BE2C (cell line): Measurements from ENCODE around the gene ATP5F1D.

Source experiments
- DNase-seq: peaks from one replicate; pipeline ENCODE4 v3.0.0-alpha.2; 2020
- H3K27me3 ChIP-seq: fragments of 250-450 bp; sonication (Bioruptor Pico); 2 replicates; pipeline ENCODE4 v1.5.1; 2020; ENCODE audit warnings: mild to moderate bottlenecking
- H3K36me3 ChIP-seq: fragments of 250-450 bp; sonication (Bioruptor Pico); 2 replicates; pipeline ENCODE4 v1.5.1; 2020; ENCODE audit warnings: mild to moderate bottlenecking
- H3K4me1 ChIP-seq: fragments of 250-450 bp; sonication (Bioruptor Pico); 2 replicates; pipeline ENCODE4 v1.5.1; 2020
- H3K4me3 ChIP-seq: 2 replicates; pipeline ENCODE4 v1.5.1; 2011; ENCODE audit warnings: low read depth, low read length
- H3K9me3 ChIP-seq: fragments of 250-450 bp; sonication (Bioruptor Pico); 2 replicates; pipeline ENCODE4 v1.5.1; 2020
- TF ChIP-seq, protein P1 (sequence below): IDR thresholded peaks from 2 replicates; pipeline ENCODE4 v1.5.1; 2012; ENCODE audit warnings: mild to moderate bottlenecking, low read depth, low read length

Gene ATP5F1D

DNA sequence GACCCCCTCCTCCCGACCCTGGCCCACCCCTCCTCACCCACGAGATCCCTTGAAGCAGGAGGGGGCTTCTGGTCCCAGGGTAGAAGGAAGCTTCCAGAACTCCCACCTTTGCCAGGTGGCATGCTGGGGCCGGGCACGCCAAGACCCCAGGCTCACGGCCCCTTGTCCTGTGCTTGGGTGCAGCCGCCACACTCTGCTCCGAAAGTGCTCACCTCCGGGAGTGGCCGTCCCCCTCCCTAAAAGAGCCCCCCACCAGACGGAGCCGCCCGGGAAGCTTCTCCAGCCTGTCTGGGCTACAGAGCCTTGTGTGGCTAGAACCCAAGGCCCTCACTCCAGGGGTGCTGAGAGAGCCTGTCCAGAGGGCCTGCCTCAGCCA is 42.4 kb downstream of the ATP5F1D start:
- H3K27me3 ChIP-seq, result peaks cover 29% of the 10 kb centered on the region
- H3K4me3 ChIP-seq, result no peak overlapping the region
- H3K4me1 ChIP-seq, result no peaks in the 10 kb centered on the region
- peaks cover 6% of the 10 kb centered on the region for H3K36me3 ChIP-seq
- no peak for DNase-seq
- TF ChIP-seq, protein P1, sequence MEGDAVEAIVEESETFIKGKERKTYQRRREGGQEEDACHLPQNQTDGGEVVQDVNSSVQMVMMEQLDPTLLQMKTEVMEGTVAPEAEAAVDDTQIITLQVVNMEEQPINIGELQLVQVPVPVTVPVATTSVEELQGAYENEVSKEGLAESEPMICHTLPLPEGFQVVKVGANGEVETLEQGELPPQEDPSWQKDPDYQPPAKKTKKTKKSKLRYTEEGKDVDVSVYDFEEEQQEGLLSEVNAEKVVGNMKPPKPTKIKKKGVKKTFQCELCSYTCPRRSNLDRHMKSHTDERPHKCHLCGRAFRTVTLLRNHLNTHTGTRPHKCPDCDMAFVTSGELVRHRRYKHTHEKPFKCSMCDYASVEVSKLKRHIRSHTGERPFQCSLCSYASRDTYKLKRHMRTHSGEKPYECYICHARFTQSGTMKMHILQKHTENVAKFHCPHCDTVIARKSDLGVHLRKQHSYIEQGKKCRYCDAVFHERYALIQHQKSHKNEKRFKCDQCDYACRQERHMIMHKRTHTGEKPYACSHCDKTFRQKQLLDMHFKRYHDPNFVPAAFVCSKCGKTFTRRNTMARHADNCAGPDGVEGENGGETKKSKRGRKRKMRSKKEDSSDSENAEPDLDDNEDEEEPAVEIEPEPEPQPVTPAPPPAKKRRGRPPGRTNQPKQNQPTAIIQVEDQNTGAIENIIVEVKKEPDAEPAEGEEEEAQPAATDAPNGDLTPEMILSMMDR, result no peak
- H3K9me3 ChIP-seq, result no peaks in the 10 kb centered on the region

DNA sequence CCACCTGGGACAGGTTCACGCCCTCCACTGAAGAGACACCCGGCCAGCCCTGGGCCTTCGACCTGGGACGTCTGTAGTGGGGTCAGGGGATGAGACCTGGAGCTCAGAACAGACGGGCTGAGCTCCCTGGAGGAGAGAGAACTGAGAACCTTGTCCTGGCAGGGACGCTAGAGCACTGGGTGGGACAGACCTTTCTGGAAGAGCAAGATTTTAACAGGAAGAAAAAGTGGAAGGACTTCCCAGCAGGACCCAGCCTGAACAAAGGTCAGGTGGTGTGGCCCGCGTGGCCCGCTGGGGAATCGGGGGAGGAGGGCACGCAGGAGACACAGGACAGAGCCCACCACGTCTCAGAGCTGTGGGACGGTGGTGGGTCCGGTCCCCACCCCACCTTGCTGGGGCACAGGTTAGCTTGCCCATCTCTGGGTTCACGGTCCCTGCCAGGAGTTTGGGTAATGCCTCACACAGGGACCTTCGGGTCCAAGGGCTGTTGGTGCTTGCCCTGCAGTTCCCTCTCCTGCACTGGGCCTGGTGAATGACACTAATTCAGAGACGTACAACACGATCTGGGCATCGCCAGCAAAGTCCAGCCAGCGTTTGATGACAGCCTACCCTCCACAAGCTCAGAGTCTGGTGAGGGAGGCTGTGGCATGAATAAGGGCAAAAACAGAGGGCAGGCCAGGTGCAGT is 42.9 kb downstream of the ATP5F1D start:
- H3K36me3 ChIP-seq, result peaks cover 1% of the 10 kb centered on the region
- DNase-seq, result no peak
- H3K9me3 ChIP-seq, result no peaks in the 10 kb centered on the region
- no peaks in the 10 kb centered on the region for H3K4me1 ChIP-seq
- no peak overlapping the region for H3K4me3 ChIP-seq
- peaks cover 29% of the 10 kb centered on the region for H3K27me3 ChIP-seq
- TF ChIP-seq, protein P1, result no peak

DNA sequence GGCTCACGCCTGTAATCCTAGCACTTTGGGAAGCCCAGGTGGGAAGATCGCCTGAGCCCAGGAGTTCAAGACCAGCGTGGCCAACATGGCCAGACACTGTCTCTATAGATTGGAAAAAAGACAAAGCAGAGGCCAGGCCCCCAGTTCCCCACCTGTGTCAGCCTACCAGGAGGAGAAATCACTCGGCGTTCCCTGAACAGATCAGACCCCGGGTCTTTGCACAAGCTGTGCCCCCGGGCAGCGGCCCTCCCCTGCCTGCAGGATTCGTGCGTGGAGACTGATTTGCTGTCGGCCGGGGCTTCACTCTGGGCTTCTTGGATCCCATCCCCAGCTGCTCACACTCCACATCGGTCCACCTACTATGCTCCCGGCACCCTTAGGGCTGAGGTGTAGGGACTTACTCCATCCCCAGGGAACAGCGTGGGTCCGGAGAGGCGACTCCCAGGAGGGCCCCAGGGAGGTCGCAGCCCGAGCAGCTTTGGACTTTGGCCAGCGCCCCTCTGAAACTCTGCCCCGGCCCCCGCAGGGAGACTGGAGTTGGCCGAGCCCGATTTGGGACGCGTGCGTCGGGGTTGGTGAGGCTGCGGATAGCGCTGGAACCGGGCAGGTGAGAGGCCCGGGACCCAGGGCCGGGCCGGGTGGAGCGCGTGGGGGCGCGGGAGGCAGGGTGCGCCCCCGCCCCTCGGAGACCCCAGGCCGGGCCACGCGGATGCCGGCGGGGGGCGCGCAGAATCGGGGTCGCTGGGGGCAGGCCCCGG is 43.6 kb downstream of the ATP5F1D start:
- no peaks in the 10 kb centered on the region for H3K9me3 ChIP-seq
- no peaks in the 10 kb centered on the region for H3K36me3 ChIP-seq
- no peaks in the 10 kb centered on the region for H3K4me1 ChIP-seq
- H3K27me3 ChIP-seq, result peaks cover 29% of the 10 kb centered on the region
- H3K4me3 ChIP-seq, result no peak overlapping the region
- TF ChIP-seq, protein P1, result no peak
- DNase-seq, result no peak

DNA sequence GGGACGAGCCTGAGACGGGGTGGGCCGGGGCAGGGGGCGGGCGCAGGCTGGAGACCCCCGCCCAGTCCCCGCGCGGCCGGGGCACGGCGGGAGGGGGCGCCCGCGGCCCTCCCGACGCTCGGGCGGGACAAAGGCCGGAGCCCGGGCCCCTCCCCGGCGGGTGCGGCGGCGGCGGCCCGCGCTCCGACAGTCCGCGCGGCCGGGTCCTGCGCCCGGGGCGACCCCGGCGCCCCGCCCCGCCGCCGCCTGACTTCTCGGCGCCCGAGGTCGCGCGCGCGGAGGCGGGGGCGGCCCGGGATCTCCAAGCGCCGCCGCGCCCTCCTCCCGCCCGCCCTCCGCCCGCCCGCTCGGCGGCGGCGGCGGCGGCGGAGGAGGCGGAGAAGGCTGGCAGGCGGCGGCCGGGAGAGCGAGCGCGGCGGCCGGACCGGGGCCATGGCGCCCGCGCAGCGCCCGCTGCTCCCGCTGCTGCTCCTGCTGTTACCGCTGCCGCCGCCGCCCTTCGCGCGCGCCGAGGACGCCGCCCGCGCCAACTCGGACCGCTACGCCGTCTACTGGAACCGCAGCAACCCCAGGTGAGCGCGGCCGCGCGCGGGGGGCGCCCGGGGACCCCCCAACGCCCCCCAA is 44.3 kb downstream of the ATP5F1D start, which contains the start of gene EFNA2:
TSS of gene EFNA2 (plus strand) at position 137 of the 624 bp plus-strand sequence. CDS start at position 433, 296 bp downstream.
- DNase-seq, result no peak
- Histone ChIP-seq H3K4me3 (no peak within 1 kb of the TSS; the same call in 1 of the 2 replicates), H3K27me3 (peaks cover 29% of the 10 kb centered on the region), H3K9me3 (no peaks in the 10 kb centered on the region), H3K36me3 (no peaks in the 10 kb centered on the region), H3K4me1 (no peaks in the 10 kb centered on the region)
- TF ChIP-seq, protein P1, result no peak

DNA sequence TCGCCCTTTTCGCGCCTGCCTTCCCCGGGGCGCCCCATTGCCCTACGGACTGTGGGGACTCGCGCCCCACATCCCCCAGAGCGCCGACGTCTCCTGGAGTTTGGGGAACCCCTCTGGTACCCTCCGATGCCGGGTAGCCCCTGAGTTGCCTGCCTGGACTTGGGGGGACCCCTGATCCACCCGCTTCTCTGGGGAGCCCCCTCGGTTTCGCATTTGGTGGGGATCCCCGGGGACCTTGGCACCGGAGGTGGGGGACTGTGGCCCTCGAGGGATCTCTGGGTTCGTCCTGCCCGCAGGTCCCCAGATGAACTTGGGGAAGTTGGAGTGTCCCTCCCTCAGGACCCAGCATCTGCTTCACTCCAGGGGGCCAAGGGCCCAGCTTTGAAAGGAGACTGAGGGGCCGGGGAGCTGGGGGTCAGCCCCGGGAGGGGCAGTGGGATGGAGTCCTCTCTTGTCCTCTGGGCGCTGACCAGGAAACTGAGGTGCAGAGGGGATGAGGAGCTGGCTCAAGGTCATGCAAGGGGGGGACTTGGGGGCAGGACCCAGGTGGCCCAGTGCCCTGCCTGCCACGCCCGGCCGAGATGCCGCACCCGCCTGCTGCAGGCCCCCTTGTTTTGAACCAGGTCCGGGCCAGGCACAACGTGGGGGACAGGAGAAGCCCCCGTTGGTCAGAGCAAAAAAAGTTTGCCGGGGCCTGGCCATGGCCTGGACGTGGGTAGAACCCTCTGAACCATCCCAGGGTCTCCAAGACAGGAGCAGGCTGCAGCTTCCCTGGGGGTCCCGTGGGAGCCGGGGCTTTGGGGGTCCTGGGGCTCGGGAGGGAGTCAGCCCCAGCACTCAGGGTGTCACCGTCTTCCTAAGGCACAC is 45.2 kb downstream of the ATP5F1D start:
- TF ChIP-seq, protein P1, result no peak
- DNase-seq, result no peak
- Histone ChIP-seq H3K27me3 (peaks cover 29% of the 10 kb centered on the region), H3K36me3 (no peaks in the 10 kb centered on the region), H3K9me3 (no peaks in the 10 kb centered on the region), H3K4me3 (no peak overlapping the region; the same call in 1 of the 2 replicates), H3K4me1 (no peaks in the 10 kb centered on the region)
